ENCODE data around the gene STX3.

Gene STX3

GRCh38 chr11:59756845-59757244, 1.7 kb downstream of the STX3 start:
- no peak overlapping the region for H3K4me3 ChIP-seq (ENCODE audit: low read depth, low read length)
- in situ Hi-C loops (cut with HindIII; ENCODE audit: low sequenced_read_pairs) = no loop called here
- peak; percentile 5 for DNase-seq (ENCODE audit: low read depth, low spot score)
- TF ChIP-seq CTCF (IDR thresholded peaks at IDR 0.05; ENCODE audit: low read depth, low read length) = no peak

- in situ Hi-C loops (cut with HindIII; ENCODE audit: low sequenced_read_pairs) = no loop called here
- H3K4me3 ChIP-seq (ENCODE audit: low read depth, low read length) = no peak overlapping the region
- no peak for TF ChIP-seq CTCF (IDR thresholded peaks at IDR 0.05; ENCODE audit: low read depth, low read length)
- DNase-seq (ENCODE audit: low read depth, low spot score) = no peak
Observed at GRCh38 chr11:59758401-59759037, 3.3 kb downstream of the STX3 start.

GRCh38 chr11:59759900-59760299, 4.7 kb downstream of the STX3 start:
- DNase-seq (ENCODE audit: low read depth, low spot score) = no peak
- in situ Hi-C loops (cut with HindIII; ENCODE audit: low sequenced_read_pairs) = no loop called here
- H3K4me3 ChIP-seq (ENCODE audit: low read depth, low read length) = no peak overlapping the region
- no peak for TF ChIP-seq CTCF (IDR thresholded peaks at IDR 0.05; ENCODE audit: low read depth, low read length)

- DNase-seq (ENCODE audit: low read depth, low spot score) = no peak
- in situ Hi-C loops (cut with HindIII; ENCODE audit: low sequenced_read_pairs) = no loop called here
- H3K4me3 ChIP-seq (ENCODE audit: low read depth, low read length) = no peak overlapping the region
- TF ChIP-seq CTCF (IDR thresholded peaks at IDR 0.05; ENCODE audit: low read depth, low read length) = no peak
Observed at GRCh38 chr11:59760771-59761170, 5.6 kb downstream of the STX3 start.

GRCh38 chr11:59761993-59762392, 6.8 kb downstream of the STX3 start:
- H3K4me3 ChIP-seq (ENCODE audit: low read depth, low read length) = no peak overlapping the region
- DNase-seq (ENCODE audit: low read depth, low spot score) = no peak
- in situ Hi-C loops (cut with HindIII; ENCODE audit: low sequenced_read_pairs) = no loop called here
- TF ChIP-seq CTCF (IDR thresholded peaks at IDR 0.05; ENCODE audit: low read depth, low read length) = no peak

GRCh38 chr11:59765068-59765735, 10.0 kb downstream of the STX3 start:
- no peak for DNase-seq (ENCODE audit: low read depth, low spot score)
- in situ Hi-C loops (cut with HindIII; ENCODE audit: low sequenced_read_pairs) = no loop called here
- no peak for TF ChIP-seq CTCF (IDR thresholded peaks at IDR 0.05; ENCODE audit: low read depth, low read length)
- no peak overlapping the region for H3K4me3 ChIP-seq (ENCODE audit: low read depth, low read length)
